ENCODE results near the gene DNASE1L1. TPM values are rescaled to one million over a fixed set of nuclear protein-coding genes. Genes with fewer than 3 reads are reported as not detected.

The DNASE1L1 gene
- total RNA-seq, 1 donor = 74.6 TPM

DNA sequence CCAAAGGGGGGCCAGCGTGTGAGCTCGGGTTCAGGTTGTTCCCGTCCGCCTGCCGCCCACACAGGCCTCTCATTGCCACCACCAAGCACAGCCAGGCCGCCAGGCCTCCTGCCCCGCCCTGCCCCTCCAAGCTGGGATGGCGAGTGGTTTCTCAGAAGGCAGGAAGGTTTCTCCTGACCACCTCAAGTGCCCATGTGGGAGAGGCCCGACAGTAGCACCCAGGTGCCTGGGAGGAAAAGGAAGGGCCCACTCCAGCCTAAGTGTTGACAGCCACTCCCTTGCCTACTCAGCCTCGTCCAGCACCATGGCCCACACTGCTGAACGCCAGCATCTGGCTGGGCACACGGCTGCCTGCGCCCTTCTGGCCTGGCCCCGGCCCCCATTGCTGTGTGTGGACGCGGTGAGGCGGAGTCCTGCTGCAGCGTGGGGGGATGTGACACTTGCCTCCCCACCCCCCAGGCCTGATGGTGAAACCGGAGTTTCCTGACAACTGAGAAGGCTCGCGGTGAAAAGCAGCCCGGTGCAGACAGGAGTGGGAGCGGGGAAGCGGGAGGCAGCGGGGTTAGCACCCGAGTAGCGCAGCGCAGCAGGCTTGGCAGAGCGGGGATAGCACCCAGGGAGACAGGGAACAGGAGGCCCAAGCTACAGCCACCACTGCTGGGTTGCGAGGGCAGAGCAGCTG, 53.8 kb downstream of the DNASE1L1 start:
- H3K4me1 ChIP-seq (ENCODE audit: insufficient read depth, low read length) = no peaks in the 10 kb centered on the region
- peaks cover 36% of the 10 kb centered on the region for H3K79me2 ChIP-seq (ENCODE audit: insufficient read depth, low read length)
- H3K4me2 ChIP-seq (ENCODE audit: insufficient read depth, low read length) = no peak overlapping the region
- H3K4me3 ChIP-seq (ENCODE audit: insufficient read depth, low read length) = no peak overlapping the region
- peaks cover 74% of the 10 kb centered on the region for H4K20me1 ChIP-seq (ENCODE audit: insufficient read depth, low read length)
- H3K27ac ChIP-seq (ENCODE audit: low read depth, low read length) = no peak overlapping the region
- H3K9me3 ChIP-seq (ENCODE audit: low read depth, low read length) = no peaks in the 10 kb centered on the region
- no peak for DNase-seq (ENCODE audit: insufficient read length, low spot score, missing footprints)
- TF ChIP-seq, protein P1, sequence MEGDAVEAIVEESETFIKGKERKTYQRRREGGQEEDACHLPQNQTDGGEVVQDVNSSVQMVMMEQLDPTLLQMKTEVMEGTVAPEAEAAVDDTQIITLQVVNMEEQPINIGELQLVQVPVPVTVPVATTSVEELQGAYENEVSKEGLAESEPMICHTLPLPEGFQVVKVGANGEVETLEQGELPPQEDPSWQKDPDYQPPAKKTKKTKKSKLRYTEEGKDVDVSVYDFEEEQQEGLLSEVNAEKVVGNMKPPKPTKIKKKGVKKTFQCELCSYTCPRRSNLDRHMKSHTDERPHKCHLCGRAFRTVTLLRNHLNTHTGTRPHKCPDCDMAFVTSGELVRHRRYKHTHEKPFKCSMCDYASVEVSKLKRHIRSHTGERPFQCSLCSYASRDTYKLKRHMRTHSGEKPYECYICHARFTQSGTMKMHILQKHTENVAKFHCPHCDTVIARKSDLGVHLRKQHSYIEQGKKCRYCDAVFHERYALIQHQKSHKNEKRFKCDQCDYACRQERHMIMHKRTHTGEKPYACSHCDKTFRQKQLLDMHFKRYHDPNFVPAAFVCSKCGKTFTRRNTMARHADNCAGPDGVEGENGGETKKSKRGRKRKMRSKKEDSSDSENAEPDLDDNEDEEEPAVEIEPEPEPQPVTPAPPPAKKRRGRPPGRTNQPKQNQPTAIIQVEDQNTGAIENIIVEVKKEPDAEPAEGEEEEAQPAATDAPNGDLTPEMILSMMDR (IDR thresholded peaks at IDR 0.05; ENCODE audit: extremely low read depth, low read depth, low read length) = no peak
- no peaks in the 10 kb centered on the region for H3K27me3 ChIP-seq (ENCODE audit: insufficient read depth, low read length)
- peaks cover 93% of the 10 kb centered on the region for H3K36me3 ChIP-seq (ENCODE audit: insufficient read depth, low read length)
- no peak overlapping the region for H2AFZ ChIP-seq (ENCODE audit: low read length)

DNA sequence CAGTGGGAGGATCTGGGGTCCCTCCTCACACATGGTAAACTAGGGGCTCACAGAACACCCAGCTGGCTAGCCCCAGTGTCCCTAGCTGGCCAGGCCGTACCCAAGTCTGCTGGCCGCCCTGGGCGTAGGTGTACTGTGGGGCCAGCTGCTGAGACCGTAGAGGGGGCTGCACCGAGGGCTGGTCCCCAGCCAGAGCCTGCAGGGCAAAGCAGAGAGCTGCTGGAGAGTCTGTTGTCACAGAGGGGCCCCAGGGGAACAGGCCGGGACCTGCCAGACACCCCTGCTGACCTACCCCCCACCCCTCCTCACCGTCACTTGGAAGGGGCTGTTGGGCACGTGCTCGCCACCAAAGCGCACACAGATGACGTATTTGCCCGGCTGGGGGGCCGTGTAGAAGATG, 54.5 kb downstream of the DNASE1L1 start:
- Histone ChIP-seq H3K27ac (ENCODE audit: low read depth, low read length) (no peak overlapping the region), H3K9me3 (ENCODE audit: low read depth, low read length) (no peaks in the 10 kb centered on the region), H3K27me3 (ENCODE audit: insufficient read depth, low read length) (no peaks in the 10 kb centered on the region), H3K79me2 (ENCODE audit: insufficient read depth, low read length) (peaks cover 29% of the 10 kb centered on the region), H3K4me1 (ENCODE audit: insufficient read depth, low read length) (no peaks in the 10 kb centered on the region), H3K36me3 (ENCODE audit: insufficient read depth, low read length) (peaks cover 93% of the 10 kb centered on the region), H4K20me1 (ENCODE audit: insufficient read depth, low read length) (peaks cover 73% of the 10 kb centered on the region), H2AFZ (ENCODE audit: low read length) (no peak overlapping the region), H3K4me2 (ENCODE audit: insufficient read depth, low read length) (no peak overlapping the region), H3K4me3 (ENCODE audit: insufficient read depth, low read length) (no peak overlapping the region)
- TF ChIP-seq, protein P1 (IDR thresholded peaks at IDR 0.05; ENCODE audit: extremely low read depth, low read depth, low read length) = no peak
- DNase-seq (ENCODE audit: insufficient read length, low spot score, missing footprints) = no peak

DNA sequence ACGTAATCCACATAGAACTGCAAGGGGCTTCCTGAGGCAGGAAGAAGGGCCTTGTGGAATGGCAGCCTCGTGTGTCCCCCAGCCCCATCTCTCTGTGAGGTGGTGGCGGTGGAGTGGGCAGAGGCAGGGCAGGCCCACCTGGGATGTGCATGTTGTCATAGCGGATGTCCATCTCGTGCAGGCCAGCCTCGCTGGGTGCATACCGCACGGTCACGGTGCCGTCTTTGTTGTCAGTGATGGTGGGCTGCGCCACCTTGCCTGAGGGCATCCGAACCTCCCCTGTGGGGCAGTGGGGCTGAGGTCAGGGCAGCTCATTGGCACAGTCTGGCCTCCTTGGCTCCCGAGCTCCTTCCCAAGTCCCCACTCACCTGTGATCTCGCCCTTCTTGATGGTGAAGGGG, 55.0 kb downstream of the DNASE1L1 start:
- Histone ChIP-seq H3K27me3 (ENCODE audit: insufficient read depth, low read length) (no peaks in the 10 kb centered on the region), H3K79me2 (ENCODE audit: insufficient read depth, low read length) (peaks cover 24% of the 10 kb centered on the region), H4K20me1 (ENCODE audit: insufficient read depth, low read length) (peaks cover 72% of the 10 kb centered on the region), H3K4me2 (ENCODE audit: insufficient read depth, low read length) (no peak overlapping the region), H3K9me3 (ENCODE audit: low read depth, low read length) (no peaks in the 10 kb centered on the region), H3K4me1 (ENCODE audit: insufficient read depth, low read length) (no peaks in the 10 kb centered on the region), H2AFZ (ENCODE audit: low read length) (no peak overlapping the region), H3K27ac (ENCODE audit: low read depth, low read length) (no peak overlapping the region), H3K36me3 (ENCODE audit: insufficient read depth, low read length) (peaks cover 91% of the 10 kb centered on the region), H3K4me3 (ENCODE audit: insufficient read depth, low read length) (no peak overlapping the region)
- TF ChIP-seq, protein P1 (IDR thresholded peaks at IDR 0.05; ENCODE audit: extremely low read depth, low read depth, low read length) = no peak
- no peak for DNase-seq (ENCODE audit: insufficient read length, low spot score, missing footprints)

DNA sequence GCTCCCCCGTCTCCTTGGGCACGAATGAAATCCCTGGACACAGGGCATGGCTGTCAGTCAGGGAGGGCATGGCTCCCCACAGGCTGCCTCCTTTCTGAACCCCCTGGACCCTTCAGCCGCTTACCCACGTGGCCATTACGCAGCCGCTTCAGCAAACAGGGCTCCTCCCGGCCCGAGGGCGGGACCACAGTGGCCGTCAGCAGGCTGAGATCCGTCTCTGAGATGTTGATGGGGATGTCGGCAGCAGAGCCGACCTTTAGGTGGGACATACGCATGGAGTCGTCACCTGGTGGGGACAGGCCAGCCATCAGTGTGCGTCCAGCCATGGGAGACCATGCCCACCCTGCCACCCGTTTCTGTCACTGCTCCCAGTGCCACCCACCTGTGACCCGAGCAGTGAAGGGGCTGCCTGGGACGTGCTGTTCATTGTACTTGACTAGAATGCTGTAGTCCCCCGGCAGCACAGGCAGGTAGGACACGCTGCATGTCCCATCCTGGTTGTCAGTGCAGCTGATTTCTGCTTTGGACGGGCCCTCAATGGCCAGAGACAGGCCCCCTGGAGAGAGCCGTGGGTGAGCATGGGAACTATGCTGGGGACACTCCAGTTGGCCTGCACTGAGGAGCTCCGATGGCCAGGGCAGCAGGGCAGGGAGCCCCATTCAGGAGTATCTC, 55.7 kb downstream of the DNASE1L1 start:
- H3K27ac ChIP-seq (ENCODE audit: low read depth, low read length) = no peak overlapping the region
- no peak overlapping the region for H2AFZ ChIP-seq (ENCODE audit: low read length)
- DNase-seq (ENCODE audit: insufficient read length, low spot score, missing footprints) = no peak
- peaks cover 17% of the 10 kb centered on the region for H3K79me2 ChIP-seq (ENCODE audit: insufficient read depth, low read length)
- H3K27me3 ChIP-seq (ENCODE audit: insufficient read depth, low read length) = no peaks in the 10 kb centered on the region
- H3K4me2 ChIP-seq (ENCODE audit: insufficient read depth, low read length) = no peak overlapping the region
- peaks cover 87% of the 10 kb centered on the region for H3K36me3 ChIP-seq (ENCODE audit: insufficient read depth, low read length)
- no peaks in the 10 kb centered on the region for H3K9me3 ChIP-seq (ENCODE audit: low read depth, low read length)
- H4K20me1 ChIP-seq (ENCODE audit: insufficient read depth, low read length) = peaks cover 70% of the 10 kb centered on the region
- TF ChIP-seq, protein P1 (IDR thresholded peaks at IDR 0.05; ENCODE audit: extremely low read depth, low read depth, low read length) = no peak
- no peak overlapping the region for H3K4me3 ChIP-seq (ENCODE audit: insufficient read depth, low read length)
- no peaks in the 10 kb centered on the region for H3K4me1 ChIP-seq (ENCODE audit: insufficient read depth, low read length)

Measured in osteoblast (primary cell).